Motor neuron (in vitro differentiated cells): Measurements from ENCODE around the gene CIITA. TPM values are rescaled to one million over a fixed set of nuclear protein-coding genes. Genes with fewer than 3 reads are reported as not detected.

Source experiments
- ATAC-seq, 8 experiments: fragments of 200-7000 bp; cut with Tn5 transposase; replicated peaks in 6 of 8; 2 replicates each; pipeline ENCODE4 v1.8.0; 2021; ENCODE audit warnings: mild to moderate bottlenecking in 8 of 8, moderate library complexity in 8 of 8
- H3K27ac ChIP-seq, 2 donors: fragments of 250-450 bp; sonication (Bioruptor Pico); 2 replicates each; pipeline ENCODE4 v1.9.0; 2021; ENCODE audit warnings: antibody characterized with exemption in 2 of 2, mild to moderate bottlenecking in 2 of 2, moderate library complexity in 1 of 2
- H3K4me1 ChIP-seq, 2 donors: fragments of 250-450 bp; sonication (Bioruptor Pico); replicated peaks in 1 of 2; 2 replicates each; pipeline ENCODE4 v1.6.1; 2021; ENCODE audit warnings: antibody characterized with exemption in 2 of 2, mild to moderate bottlenecking in 2 of 2, moderate library complexity in 1 of 2
- H3K4me3 ChIP-seq, 5 donors: fragments of 250-450 bp; sonication (Bioruptor Pico); 2 replicates each; pipeline ENCODE4 v1.9.0; 2021; ENCODE audit warnings: antibody characterized with exemption in 5 of 5, mild to moderate bottlenecking in 5 of 5, moderate library complexity in 4 of 5
- WGBS, 10 experiments: fragments of 450-650 bp; shearing (Covaris generic); methylation state at CpG; one replicate each; pipeline ENCODE4 v1.0.0; 2022; 5-methylcytosine and 5-hydroxymethylcytosine counted together
- in situ Hi-C, 9 experiments: fragments of 400-800 bp; cut with MboI; loops; one replicate each; pipeline ENCODE4 v1.15.0; 2021; ENCODE audit warnings: low sequenced_read_pairs in 9 of 9, low pct_unique_long_range_greater_than_20kb in 2 of 9; ENCODE audit not compliant: unreplicated experiment in 9 of 9
- total RNA-seq, 8 experiments: library from RNA; unstranded; fragments of 300-600 nt; gene quantifications; 2 replicates each; pipeline versions ENCODE4 v1.2.3 to v1.2.4, GENCODE V29; 2022

Gene CIITA
- total RNA-seq, 8 experiments from 2014 or later, result 0.38 to 5.0 (median 1.8) TPM

- 0 to 100% (median 45%) methylated on average over 2 to 11 of the region's 17 CpGs; no CpG with 5 or more reads in 2 of the 10 experiments for WGBS, 10 experiments
- peak in 5 of 8 experiments; percentile 33 to 84 (median 51) for ATAC-seq
- H3K4me3 ChIP-seq, result no peak overlapping the region
- H3K4me1 ChIP-seq, result no peaks in the 10 kb centered on the region
- H3K27ac ChIP-seq, result no peak overlapping the region
- in situ Hi-C loops, result no loop called here
Observed at GRCh38 chr16:10895053-10895946, 18.3 kb downstream of the CIITA start.

GRCh38 chr16:10896165-10896564 is 19.2 kb downstream of the CIITA start:
- 0 to 64% (median 29%) methylated on average over 1 to 2 of the region's 3 CpGs; no CpG with 5 or more reads in 2 of the 10 experiments for WGBS, 10 experiments
- in situ Hi-C loops, result no loop called here
- Histone ChIP-seq H3K4me1 (no peaks in the 10 kb centered on the region), H3K4me3 (no peak overlapping the region), H3K27ac (no peak overlapping the region)
- ATAC-seq, result no peak

- in situ Hi-C loops, result no loop called here
- no peak for ATAC-seq
- no peak overlapping the region for H3K4me3 ChIP-seq
- no peaks in the 10 kb centered on the region for H3K4me1 ChIP-seq
- H3K27ac ChIP-seq, result no peak overlapping the region
- WGBS, 10 experiments, result 90 to 100% (median 98%) methylated on average over 1 to 2 of the region's 2 CpGs; no CpG with 5 or more reads in 4 of the 10 experiments
Observed at GRCh38 chr16:10896723-10897122, 19.7 kb downstream of the CIITA start.

GRCh38 chr16:10897134-10897533 is 20.1 kb downstream of the CIITA start:
- ATAC-seq, result no peak
- Histone ChIP-seq H3K27ac (no peak overlapping the region), H3K4me1 (no peaks in the 10 kb centered on the region), H3K4me3 (no peak overlapping the region)
- WGBS, 10 experiments, result 19 to 83% (median 58%) methylated on average over 1 to 5 of the region's 5 CpGs; no CpG with 5 or more reads in 1 of the 10 experiments
- in situ Hi-C loops, result no loop called here

GRCh38 chr16:10902999-10903398 is 26.0 kb downstream of the CIITA start:
- H3K4me1 ChIP-seq, result no peaks in the 10 kb centered on the region
- ATAC-seq, result no peak
- 50 to 100% (median 83%) methylated on average over 1 of the region's 1 CpG; no CpG with 5 or more reads in 4 of the 10 experiments for WGBS, 10 experiments
- in situ Hi-C loops, result loop anchor here in 3 of 9 experiments (25.0 kb wide), 4 partner anchors 141 to 666 kb away; no protein-coding TSS in a partner anchor
- no peak overlapping the region for H3K27ac ChIP-seq
- no peak overlapping the region for H3K4me3 ChIP-seq

GRCh38 chr16:10906482-10906881 is 29.5 kb downstream of the CIITA start:
- no peak for ATAC-seq
- WGBS, 10 experiments, result 80 to 100% (median 88%) methylated on average over 1 to 10 of the region's 19 CpGs; no CpG with 5 or more reads in 7 of the 10 experiments
- Histone ChIP-seq H3K4me1 (no peaks in the 10 kb centered on the region), H3K4me3 (no peak overlapping the region), H3K27ac (no peak overlapping the region)
- in situ Hi-C loops, result loop anchor here in 3 of 9 experiments (25.0 kb wide), 4 partner anchors 144 to 669 kb away; no protein-coding TSS in a partner anchor

GRCh38 chr16:10906914-10907756 is 30.1 kb downstream of the CIITA start:
- ATAC-seq, result no peak
- Histone ChIP-seq H3K4me1 (no peaks in the 10 kb centered on the region), H3K27ac (no peak overlapping the region), H3K4me3 (no peak overlapping the region)
- 83 to 100% (median 99%) methylated on average over 1 to 9 of the region's 46 CpGs; no CpG with 5 or more reads in 6 of the 10 experiments for WGBS, 10 experiments
- in situ Hi-C loops, result loop anchor here in 3 of 9 experiments (25.0 kb wide), 4 partner anchors 145 to 670 kb away; no protein-coding TSS in a partner anchor

- Histone ChIP-seq H3K4me3 (no peak overlapping the region), H3K27ac (no peak overlapping the region), H3K4me1 (no peaks in the 10 kb centered on the region)
- no peak for ATAC-seq
- 78 to 87% methylated on average over 6 to 10 of the region's 21 CpGs; no CpG with 5 or more reads in 8 of the 10 experiments for WGBS, 10 experiments
- in situ Hi-C loops, result loop anchor here in 3 of 9 experiments (25.0 kb wide), 4 partner anchors 145 to 670 kb away; no protein-coding TSS in a partner anchor
Observed at GRCh38 chr16:10907757-10908045, 30.7 kb downstream of the CIITA start.

- Histone ChIP-seq H3K4me3 (no peak overlapping the region), H3K27ac (no peak overlapping the region), H3K4me1 (no peaks in the 10 kb centered on the region)
- in situ Hi-C loops, result loop anchor here in 4 of 9 experiments (10.0 to 25.0 kb wide), 6 partner anchors 149 to 674 kb away; no protein-coding TSS in a partner anchor
- ATAC-seq, result no peak
Observed at GRCh38 chr16:10911267-10911666, 34.3 kb downstream of the CIITA start.

GRCh38 chr16:10916534-10916933 is 39.5 kb downstream of the CIITA start:
- ATAC-seq, result no peak
- Histone ChIP-seq H3K27ac (no peak overlapping the region), H3K4me3 (no peak overlapping the region), H3K4me1 (peaks cover 0 to 3% of the 10 kb centered on the region in 2 donors)
- WGBS, 10 experiments, result 0 to 100% (median 32%) methylated on average over 1 to 3 of the region's 3 CpGs; no CpG with 5 or more reads in 1 of the 10 experiments
- in situ Hi-C loops, result loop anchor here in 4 of 9 experiments (10.0 to 25.0 kb wide), 6 partner anchors 154 to 679 kb away; no protein-coding TSS in a partner anchor

- WGBS, 10 experiments, result 0 to 59% (median 23%) methylated on average over 2 to 11 of the region's 21 CpGs; no CpG with 5 or more reads in 3 of the 10 experiments
- Histone ChIP-seq H3K27ac (no peak overlapping the region), H3K4me1 (peaks cover 0 to 3% of the 10 kb centered on the region in 2 donors), H3K4me3 (no peak overlapping the region)
- ATAC-seq, result peak; percentile 83 to 97 (median 90)
- in situ Hi-C loops, result loop anchor here in 4 of 9 experiments (10.0 to 25.0 kb wide), 6 partner anchors 156 to 681 kb away; no protein-coding TSS in a partner anchor
Observed at GRCh38 chr16:10918294-10919002, 41.4 kb downstream of the CIITA start.

- Histone ChIP-seq H3K4me1 (peaks cover 0 to 3% of the 10 kb centered on the region in 2 donors), H3K4me3 (no peak overlapping the region), H3K27ac (no peak overlapping the region)
- 0 to 100% (median 34%) methylated on average over 1 to 5 of the region's 7 CpGs; no CpG with 5 or more reads in 2 of the 10 experiments for WGBS, 10 experiments
- ATAC-seq, result no peak
- in situ Hi-C loops, result loop anchor here in 4 of 9 experiments (10.0 to 25.0 kb wide), 6 partner anchors 157 to 682 kb away; no protein-coding TSS in a partner anchor
Observed at GRCh38 chr16:10919003-10919351, 42.0 kb downstream of the CIITA start.
